ENCODE measurements around the gene SCFD2.

DNA sequence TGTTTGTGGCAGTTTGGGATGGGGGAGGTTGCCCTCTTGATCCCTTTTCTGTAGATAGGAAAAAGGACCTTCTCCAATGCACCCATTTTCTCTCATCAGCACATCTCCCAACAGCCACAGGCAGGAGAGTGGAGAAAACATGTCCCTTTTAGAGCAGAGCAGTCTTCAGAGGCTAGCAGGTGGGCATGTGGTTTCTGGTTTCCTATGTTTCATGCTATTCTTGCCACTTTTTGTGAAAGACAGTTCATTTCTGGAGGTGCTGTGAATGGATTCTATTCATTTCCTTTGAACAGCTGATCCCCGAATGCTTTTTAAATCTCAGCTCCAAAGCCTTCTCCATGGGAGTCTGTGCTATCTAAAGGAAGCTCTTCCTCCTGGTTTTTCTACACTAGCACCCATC, 484.9 kb downstream of the SCFD2 start:
- TF ChIP-seq, protein P1, sequence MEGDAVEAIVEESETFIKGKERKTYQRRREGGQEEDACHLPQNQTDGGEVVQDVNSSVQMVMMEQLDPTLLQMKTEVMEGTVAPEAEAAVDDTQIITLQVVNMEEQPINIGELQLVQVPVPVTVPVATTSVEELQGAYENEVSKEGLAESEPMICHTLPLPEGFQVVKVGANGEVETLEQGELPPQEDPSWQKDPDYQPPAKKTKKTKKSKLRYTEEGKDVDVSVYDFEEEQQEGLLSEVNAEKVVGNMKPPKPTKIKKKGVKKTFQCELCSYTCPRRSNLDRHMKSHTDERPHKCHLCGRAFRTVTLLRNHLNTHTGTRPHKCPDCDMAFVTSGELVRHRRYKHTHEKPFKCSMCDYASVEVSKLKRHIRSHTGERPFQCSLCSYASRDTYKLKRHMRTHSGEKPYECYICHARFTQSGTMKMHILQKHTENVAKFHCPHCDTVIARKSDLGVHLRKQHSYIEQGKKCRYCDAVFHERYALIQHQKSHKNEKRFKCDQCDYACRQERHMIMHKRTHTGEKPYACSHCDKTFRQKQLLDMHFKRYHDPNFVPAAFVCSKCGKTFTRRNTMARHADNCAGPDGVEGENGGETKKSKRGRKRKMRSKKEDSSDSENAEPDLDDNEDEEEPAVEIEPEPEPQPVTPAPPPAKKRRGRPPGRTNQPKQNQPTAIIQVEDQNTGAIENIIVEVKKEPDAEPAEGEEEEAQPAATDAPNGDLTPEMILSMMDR (IDR thresholded peaks at IDR 0.05; ENCODE audit: low read depth, low read length), result no peak
- TF ChIP-seq EZH2phosphoT487 (IDR thresholded peaks at IDR 0.05; ENCODE audit: low read depth), result no peak
